Coronary artery (tissue), 2 donors: ENCODE results near the gene MDM1.

Source experiments
- DNase-seq: peaks from one replicate; pipeline ENCODE4 v3.0.0-alpha.2; 2017; ENCODE audit warnings: low spot score
- H3K27ac ChIP-seq, 2 donors: fragments of 200-600 bp; sonication (generic); one replicate each; pipeline ENCODE4 v1.5.1; 2016 to 2019
- H3K4me3 ChIP-seq: fragments of 200-600 bp; sonication (generic); 2 replicates; pipeline ENCODE4 v1.5.1; 2016; ENCODE audit warnings: mild to moderate bottlenecking, moderate library complexity
- TF ChIP-seq, protein P1 (sequence below): fragments of 200-600 bp; sonication (generic); IDR thresholded peaks from one replicate; pipeline ENCODE4 v1.5.1; 2019; ENCODE audit warnings: antibody characterized with exemption

The MDM1 gene

DNA sequence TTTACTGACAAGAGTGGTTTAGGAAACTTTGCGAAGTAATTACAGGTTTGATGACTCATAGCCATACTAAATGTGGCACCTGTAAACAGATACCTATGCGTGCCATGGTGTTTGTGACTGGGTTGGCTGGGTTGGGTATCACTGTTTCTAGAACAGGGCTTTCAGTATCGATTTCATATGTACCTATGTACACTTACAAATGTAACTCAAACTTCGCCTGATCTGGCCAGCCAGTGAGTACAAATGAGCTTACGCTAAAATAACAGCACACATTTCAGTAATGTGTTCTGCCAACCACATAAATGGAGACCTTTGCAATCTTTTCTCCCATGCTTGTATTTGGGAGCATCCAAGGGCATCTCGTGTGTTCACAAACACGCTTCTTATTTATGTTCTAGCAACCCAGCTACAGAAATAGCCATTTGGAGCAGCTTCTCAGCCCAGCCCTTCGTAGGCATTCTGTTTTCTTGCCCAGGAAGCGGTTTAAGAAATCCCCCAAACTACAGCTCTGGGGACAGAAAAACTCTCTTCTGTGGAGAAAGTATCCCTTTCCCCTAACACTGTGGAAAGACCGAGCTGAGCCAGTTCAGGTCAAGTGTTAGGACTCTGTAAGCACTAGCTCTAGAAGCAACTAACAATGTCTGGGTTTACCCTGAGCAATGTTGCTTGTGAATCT, 42.3 kb upstream of the MDM1 start:
- Histone ChIP-seq H3K4me3 (no peak overlapping the region), H3K27ac (peak overlapping the region in 1 of 2 donors; percentile 24)
- no peak for DNase-seq
- TF ChIP-seq, protein P1, sequence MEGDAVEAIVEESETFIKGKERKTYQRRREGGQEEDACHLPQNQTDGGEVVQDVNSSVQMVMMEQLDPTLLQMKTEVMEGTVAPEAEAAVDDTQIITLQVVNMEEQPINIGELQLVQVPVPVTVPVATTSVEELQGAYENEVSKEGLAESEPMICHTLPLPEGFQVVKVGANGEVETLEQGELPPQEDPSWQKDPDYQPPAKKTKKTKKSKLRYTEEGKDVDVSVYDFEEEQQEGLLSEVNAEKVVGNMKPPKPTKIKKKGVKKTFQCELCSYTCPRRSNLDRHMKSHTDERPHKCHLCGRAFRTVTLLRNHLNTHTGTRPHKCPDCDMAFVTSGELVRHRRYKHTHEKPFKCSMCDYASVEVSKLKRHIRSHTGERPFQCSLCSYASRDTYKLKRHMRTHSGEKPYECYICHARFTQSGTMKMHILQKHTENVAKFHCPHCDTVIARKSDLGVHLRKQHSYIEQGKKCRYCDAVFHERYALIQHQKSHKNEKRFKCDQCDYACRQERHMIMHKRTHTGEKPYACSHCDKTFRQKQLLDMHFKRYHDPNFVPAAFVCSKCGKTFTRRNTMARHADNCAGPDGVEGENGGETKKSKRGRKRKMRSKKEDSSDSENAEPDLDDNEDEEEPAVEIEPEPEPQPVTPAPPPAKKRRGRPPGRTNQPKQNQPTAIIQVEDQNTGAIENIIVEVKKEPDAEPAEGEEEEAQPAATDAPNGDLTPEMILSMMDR = no peak

GRCh38 chr12:68370667-68371066, 38.5 kb upstream of the MDM1 start:
- Histone ChIP-seq H3K27ac (peak overlapping the region in 1 of 2 donors; percentile 23), H3K4me3 (no peak overlapping the region)
- no peak for DNase-seq
- TF ChIP-seq, protein P1 = no peak

DNA sequence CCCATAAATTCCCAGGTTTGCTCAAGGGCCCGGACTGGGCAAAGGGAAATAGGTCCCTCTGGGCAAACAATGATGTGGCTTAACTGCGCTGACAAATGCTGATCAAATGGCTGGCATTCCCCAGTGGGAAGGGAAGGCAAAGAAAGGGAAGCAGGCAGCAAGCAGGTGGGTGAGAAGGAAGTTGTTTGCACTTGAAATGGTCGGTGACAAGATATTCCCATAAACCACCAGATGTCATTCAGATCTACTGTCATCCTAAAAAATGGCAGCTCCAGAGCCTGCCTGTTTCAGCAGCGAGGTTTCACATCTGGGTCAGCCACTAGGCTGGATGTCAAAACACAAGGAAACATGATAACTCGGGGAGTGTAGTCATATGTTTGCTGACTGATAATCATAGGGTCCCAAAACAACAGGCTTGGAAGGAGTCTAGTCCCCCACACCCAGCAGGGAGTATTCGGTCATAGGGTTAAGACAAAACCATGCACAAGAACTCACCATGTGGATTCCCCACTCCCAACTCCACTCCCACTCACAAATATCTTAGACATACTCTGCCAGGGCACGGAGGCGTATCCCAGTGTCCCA, 37.9 kb upstream of the MDM1 start:
- no peak overlapping the region for H3K4me3 ChIP-seq
- DNase-seq = no peak
- TF ChIP-seq, protein P1 = no peak
- peak overlapping the region in 1 of 2 donors; percentile 23 for H3K27ac ChIP-seq

DNA sequence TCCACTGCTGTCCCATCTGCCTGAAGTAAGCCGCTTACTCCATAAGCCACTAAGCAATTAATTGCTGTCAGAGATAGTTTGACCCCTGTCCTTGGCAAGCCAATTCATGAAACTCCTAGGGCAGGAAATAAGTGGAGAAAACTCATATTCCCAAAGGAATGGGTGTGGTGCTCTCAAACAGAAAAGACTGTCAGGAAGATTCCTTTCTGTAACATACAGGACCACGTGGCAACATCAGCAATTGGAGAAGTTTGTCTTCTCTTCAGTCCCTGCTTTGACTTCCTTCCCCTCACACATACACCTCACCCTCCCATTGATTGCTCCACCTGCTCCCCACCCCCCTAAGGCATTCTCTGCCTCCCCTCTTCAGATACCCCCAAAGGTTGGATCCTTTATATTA, 36.2 kb upstream of the MDM1 start:
- no peak overlapping the region for H3K4me3 ChIP-seq
- DNase-seq = no peak
- TF ChIP-seq, protein P1 = no peak
- H3K27ac ChIP-seq = peak overlapping the region in 1 of 2 donors; percentile 15

DNA sequence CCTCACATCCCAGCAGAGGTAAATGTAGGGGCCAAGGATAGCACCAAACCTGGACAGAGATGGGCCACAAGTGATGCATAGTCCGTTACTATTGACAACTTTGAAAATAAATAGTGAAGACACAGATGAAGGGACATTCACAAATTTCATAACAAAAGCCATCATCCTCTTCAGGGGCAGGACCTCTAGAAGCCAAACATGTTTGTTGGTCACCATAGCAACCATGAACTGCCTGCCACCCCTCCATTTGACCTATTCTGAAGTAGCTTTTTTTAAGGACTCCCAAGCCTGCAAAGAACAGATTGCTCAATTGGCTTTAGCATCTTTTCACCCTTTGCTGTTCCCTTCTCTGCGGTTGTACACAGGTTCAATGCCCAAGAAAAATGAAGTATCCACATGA, 35.7 kb upstream of the MDM1 start:
- Histone ChIP-seq H3K27ac (peak overlapping the region in 1 of 2 donors; percentile 15), H3K4me3 (no peak overlapping the region)
- TF ChIP-seq, protein P1 = no peak
- no peak for DNase-seq

DNA sequence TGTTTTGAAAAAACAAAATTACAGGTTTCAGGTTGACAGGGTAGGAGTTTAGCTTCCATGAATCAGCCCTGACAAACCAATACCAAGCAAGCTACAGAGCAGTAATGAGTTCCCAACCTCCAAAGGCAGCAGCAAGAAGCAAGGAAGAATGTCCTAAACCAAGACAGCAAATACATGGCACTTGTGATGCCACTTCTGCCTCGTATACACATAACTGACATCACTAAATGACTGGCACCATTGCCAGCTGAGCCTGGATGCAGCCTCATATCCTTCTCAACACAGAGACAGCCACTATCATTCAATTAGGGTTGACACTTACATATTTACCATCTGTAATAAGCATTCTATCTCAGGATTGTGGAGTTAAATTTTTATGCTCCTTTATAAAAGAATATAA, 35.0 kb upstream of the MDM1 start:
- DNase-seq = no peak
- H3K27ac ChIP-seq = peak overlapping the region in 1 of 2 donors; percentile 11
- H3K4me3 ChIP-seq = no peak overlapping the region
- TF ChIP-seq, protein P1 = no peak
